HepG2 (cell line): ENCODE data around the gene PRKD2. TPM values are rescaled to one million over a fixed set of nuclear protein-coding genes. Genes with fewer than 3 reads are reported as not detected.

Experiments used
- AGO1 ChIP-seq: fragments of 200-400 bp; formaldehyde crosslinking; IDR thresholded peaks from 2 replicates; pipeline ENCODE4 v1.6.1; 2017; ENCODE audit warnings: mild to moderate bottlenecking, low read depth, low read length, moderate library complexity; ENCODE audit not compliant: poor library complexity, severe bottlenecking
- DPF2 ChIP-seq: sonication (generic); formaldehyde crosslinking; IDR thresholded peaks from 2 replicates; pipeline ENCODE4 v1.4.0; 2020; ENCODE audit warnings: mild to moderate bottlenecking, low read depth, missing genetic modification reagents, borderline replicate concordance
- GPBP1L1 ChIP-seq: sonication (generic); formaldehyde crosslinking; IDR thresholded peaks from 2 replicates; pipeline ENCODE4 v1.5.0; 2020; ENCODE audit warnings: mild to moderate bottlenecking, missing genetic modification reagents
- HNRNPL ChIP-seq: fragments of 200-400 bp; formaldehyde crosslinking; IDR thresholded peaks from 2 replicates; pipeline ENCODE4 v1.6.1; 2017; ENCODE audit warnings: mild to moderate bottlenecking, low read depth, low read length
- MED13 ChIP-seq: sonication (generic); formaldehyde crosslinking; IDR thresholded peaks from 2 replicates; pipeline ENCODE4 v1.5.0; 2020; ENCODE audit warnings: missing genetic modification reagents
- MEIS2 ChIP-seq: sonication (generic); formaldehyde crosslinking; IDR thresholded peaks from 2 replicates; pipeline ENCODE4 v1.9.0; 2021; ENCODE audit warnings: mild to moderate bottlenecking, missing genetic modification reagents
- RAD21 ChIP-seq: fragments of 450-650 bp; formaldehyde crosslinking; IDR thresholded peaks from 2 replicates; pipeline ENCODE4 v1.5.0; 2020; ENCODE audit warnings: mild to moderate bottlenecking
- TRAFD1 ChIP-seq: sonication (generic); formaldehyde crosslinking; IDR thresholded peaks from 2 replicates; pipeline ENCODE4 v1.5.1; 2020; ENCODE audit warnings: missing genetic modification reagents, mild to moderate bottlenecking, borderline replicate concordance
- U2AF2 ChIP-seq: fragments of 200-400 bp; formaldehyde crosslinking; IDR thresholded peaks from 2 replicates; pipeline ENCODE4 v1.6.1; 2017; ENCODE audit warnings: low read depth, mild to moderate bottlenecking, low read length
- ZFAT ChIP-seq: sonication (generic); formaldehyde crosslinking; conservative IDR thresholded peaks from 2 replicates; pipeline ENCODE4 v1.8.1; 2023; ENCODE audit warnings: missing genetic modification reagents, inconsistent platforms
- ZFX ChIP-seq: sonication (generic); formaldehyde crosslinking; IDR thresholded peaks from 2 replicates; pipeline ENCODE4 v1.4.0; 2020; ENCODE audit warnings: mild to moderate bottlenecking, low read depth, missing genetic modification reagents, moderate library complexity
- ZNF383 ChIP-seq: sonication (generic); formaldehyde crosslinking; IDR thresholded peaks from 2 replicates; pipeline ENCODE4 v1.4.0; 2020; ENCODE audit warnings: missing genetic modification reagents, mild to moderate bottlenecking, borderline replicate concordance
- ZNF577 ChIP-seq: sonication (generic); formaldehyde crosslinking; IDR thresholded peaks from 2 replicates; pipeline ENCODE4 v1.4.0; 2020; ENCODE audit warnings: mild to moderate bottlenecking, low read depth, missing genetic modification reagents, borderline replicate concordance
- ZNF589 ChIP-seq: sonication (generic); formaldehyde crosslinking; conservative IDR thresholded peaks from 2 replicates; pipeline ENCODE4 v1.8.0; 2022; ENCODE audit warnings: mild to moderate bottlenecking, moderate library complexity, missing genetic modification reagents
- ZNF615 ChIP-seq: sonication (generic); formaldehyde crosslinking; IDR thresholded peaks from 2 replicates; pipeline ENCODE4 v1.5.0; 2020; ENCODE audit warnings: mild to moderate bottlenecking, missing genetic modification reagents, borderline replicate concordance
- ZNF784 ChIP-seq: sonication (generic); formaldehyde crosslinking; IDR thresholded peaks from 2 replicates; pipeline ENCODE4 v1.5.1; 2020; ENCODE audit warnings: missing genetic modification reagents, mild to moderate bottlenecking, borderline replicate concordance
- ZNF788 ChIP-seq: sonication (generic); formaldehyde crosslinking; IDR thresholded peaks from 2 replicates; pipeline ENCODE4 v1.5.0; 2020; ENCODE audit warnings: mild to moderate bottlenecking, missing genetic modification reagents, borderline replicate concordance
- ZXDC ChIP-seq: sonication (generic); formaldehyde crosslinking; IDR thresholded peaks from 2 replicates; pipeline ENCODE4 v1.5.0; 2020; ENCODE audit warnings: mild to moderate bottlenecking, missing genetic modification reagents
- polyA plus RNA-seq, 8 experiments: library from polyadenylated mRNA; depleted of rRNA in 3 of 8; stranded (reverse) in 7 of 8; unstranded in 1 of 8; fragments of >200 nt; fragmentation: Illumina TruSeq in 4 of 8; extraction: Trizol in 4 of 8; gene quantifications; 2 replicates each; pipeline versions ENCODE4 v1.2.1 to v1.2.3, GENCODE V29; 2011 to 2016; ENCODE audit warnings: low read depth in 4 of 8, missing spikeins in 1 of 8, mixed read lengths in 1 of 8; ENCODE audit not compliant: insufficient read depth in 1 of 8
- total RNA-seq, 5 experiments: library from RNA; depleted of rRNA; stranded (reverse); fragments of >200 nt; fragmentation: Illumina TruSeq; extraction: Trizol; gene quantifications; 2 replicates each; pipeline ENCODE4 v1.2.3, GENCODE V29; 2016; ENCODE audit warnings: low read depth in 1 of 5
- TF ChIP-seq, protein P1 (sequence below): sonication (generic); formaldehyde crosslinking; IDR thresholded peaks from 2 replicates; pipeline ENCODE4 v1.4.0; 2020; ENCODE audit warnings: missing genetic modification reagents

The PRKD2 gene
- total and polyA plus RNA-seq, 2 of the 13 experiments (the other 11 are each of a cell fraction or from before 2014, with no cell fraction given): 6.7 to 7.3 TPM

- TF ChIP-seq ZNF788: no peak
- no peak for TF ChIP-seq ZFAT
- no peak for TF ChIP-seq ZNF615 (CRISPR knock-in tag)
- no peak for TF ChIP-seq ZXDC (CRISPR knock-in tag)
- TF ChIP-seq RAD21 (CRISPR knock-in tag): no peak
- TF ChIP-seq TRAFD1 (CRISPR knock-in tag): no peak
- TF ChIP-seq ZNF589 (CRISPR knock-in tag): no peak
- TF ChIP-seq GPBP1L1 (CRISPR knock-in tag): no peak
- TF ChIP-seq ZNF383 (CRISPR knock-in tag): no peak
- TF ChIP-seq ZNF577 (CRISPR knock-in tag): no peak
- no peak for TF ChIP-seq DPF2 (CRISPR knock-in tag)
- TF ChIP-seq MED13 (CRISPR knock-in tag): no peak
- no peak for TF ChIP-seq U2AF2
- no peak for TF ChIP-seq AGO1
- TF ChIP-seq ZNF784 (CRISPR knock-in tag): no peak
- TF ChIP-seq, protein P1, sequence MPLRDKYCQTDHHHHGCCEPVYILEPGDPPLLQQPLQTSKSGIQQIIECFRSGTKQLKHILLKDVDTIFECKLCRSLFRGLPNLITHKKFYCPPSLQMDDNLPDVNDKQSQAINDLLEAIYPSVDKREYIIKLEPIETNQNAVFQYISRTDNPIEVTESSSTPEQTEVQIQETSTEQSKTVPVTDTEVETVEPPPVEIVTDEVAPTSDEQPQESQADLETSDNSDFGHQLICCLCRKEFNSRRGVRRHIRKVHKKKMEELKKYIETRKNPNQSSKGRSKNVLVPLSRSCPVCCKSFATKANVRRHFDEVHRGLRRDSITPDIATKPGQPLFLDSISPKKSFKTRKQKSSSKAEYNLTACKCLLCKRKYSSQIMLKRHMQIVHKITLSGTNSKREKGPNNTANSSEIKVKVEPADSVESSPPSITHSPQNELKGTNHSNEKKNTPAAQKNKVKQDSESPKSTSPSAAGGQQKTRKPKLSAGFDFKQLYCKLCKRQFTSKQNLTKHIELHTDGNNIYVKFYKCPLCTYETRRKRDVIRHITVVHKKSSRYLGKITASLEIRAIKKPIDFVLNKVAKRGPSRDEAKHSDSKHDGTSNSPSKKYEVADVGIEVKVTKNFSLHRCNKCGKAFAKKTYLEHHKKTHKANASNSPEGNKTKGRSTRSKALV: peak; percentile 85
- TF ChIP-seq ZFX (CRISPR knock-in tag): no peak
- no peak for TF ChIP-seq HNRNPL
- no peak for TF ChIP-seq MEIS2 (CRISPR knock-in tag)
These were observed 44.5 kb upstream of the PRKD2 start (continued) for GRCh38 chr19:46761418-46761831.
